Measurements from ENCODE around the gene ANKRD28.
A peak's percentile ranks its signal among the peaks of the same experiment; 100 is the strongest.
"Not testable (repeated sequence)": the region's sequence is repeated elsewhere in the genome, so short reads cannot be mapped to it uniquely, and the experiment has no call there.

Gene ANKRD28
- 117 to 152 reads per million in 2 donors for total RNA-seq

- DNase-seq: peak in 1 of 5 experiments; percentile 91
Observed at GRCh38 chr3:15797642-15798303, at the start of gene ANKRD28. TSS of gene ANKRD28 (minus strand) at chr3:15797979. CDS start at chr3:15796521, 1,458 bp downstream.

- DNase-seq: no peak
Observed at GRCh38 chr3:15847239-15847638, 49.5 kb upstream of the ANKRD28 start.

GRCh38 chr3:15846606-15847005, 48.8 kb upstream of the ANKRD28 start:
- DNase-seq: no peak

- DNase-seq: no peak
Observed at GRCh38 chr3:15845475-15845874, 47.7 kb upstream of the ANKRD28 start.

GRCh38 chr3:15844889-15845288, 47.1 kb upstream of the ANKRD28 start:
- no peak for DNase-seq

- not testable (repeated sequence) for DNase-seq
Observed at GRCh38 chr3:15841091-15841973, 43.6 kb upstream of the ANKRD28 start.

- no peak for DNase-seq
Observed at GRCh38 chr3:15839568-15839967, 41.8 kb upstream of the ANKRD28 start.

GRCh38 chr3:15831927-15832326, 34.1 kb upstream of the ANKRD28 start:
- DNase-seq: no peak

- no peak for DNase-seq
Observed at GRCh38 chr3:15825016-15825415, 27.2 kb upstream of the ANKRD28 start.

- no peak for DNase-seq
Observed at GRCh38 chr3:15823092-15823491, 25.3 kb upstream of the ANKRD28 start.

GRCh38 chr3:15822281-15822680, 24.5 kb upstream of the ANKRD28 start:
- no peak for DNase-seq

GRCh38 chr3:15820911-15821310, 23.1 kb upstream of the ANKRD28 start:
- DNase-seq: no peak

- DNase-seq: no peak
Observed at GRCh38 chr3:15819576-15819975, 21.8 kb upstream of the ANKRD28 start.

- DNase-seq: no peak
Observed at GRCh38 chr3:15819043-15819442, 21.3 kb upstream of the ANKRD28 start.

- DNase-seq: peak in 1 of 5 experiments; percentile 66
Observed at GRCh38 chr3:15815696-15816095, 17.9 kb upstream of the ANKRD28 start.

- DNase-seq: not testable (repeated sequence)
Observed at GRCh38 chr3:15813079-15813478, 15.3 kb upstream of the ANKRD28 start.

GRCh38 chr3:15812183-15812582, 14.4 kb upstream of the ANKRD28 start:
- DNase-seq: peak in 1 of 5 experiments; percentile 54

GRCh38 chr3:15810702-15811101, 12.9 kb upstream of the ANKRD28 start:
- peak in 1 of 5 experiments; percentile 84 for DNase-seq

- no peak for DNase-seq
Observed at GRCh38 chr3:15809313-15809712, 11.5 kb upstream of the ANKRD28 start.

- no peak for DNase-seq
Observed at GRCh38 chr3:15808679-15809310, 11.0 kb upstream of the ANKRD28 start.

GRCh38 chr3:15805756-15806266, 8.0 kb upstream of the ANKRD28 start:
- peak in 1 of 5 experiments; percentile 46 for DNase-seq

GRCh38 chr3:15804553-15805095, 6.8 kb upstream of the ANKRD28 start:
- peak in 1 of 5 experiments; percentile 79 for DNase-seq

GRCh38 chr3:15803921-15804320, 6.1 kb upstream of the ANKRD28 start:
- DNase-seq: no peak

Measured in T-helper 2 cell (primary cell).